A673 (cell line): Measurements from ENCODE around the gene DDI1.

ENCODE experiments used
- EZH2 ChIP-seq: fragments of 200-600 bp; sonication (generic); IDR thresholded peaks from 2 replicates; pipeline ENCODE4 v1.6.1; 2017; ENCODE audit warnings: borderline replicate concordance, low read depth, mild to moderate bottlenecking, mixed read lengths, antibody characterized with exemption, low read length; ENCODE audit not compliant: poor library complexity, severe bottlenecking
- TF ChIP-seq, protein P1 (sequence below): fragments of 300-800, 200-600 bp; sonication (generic); conservative IDR thresholded peaks from 2 replicates; pipeline ENCODE4 v1.5.1; 2017; ENCODE audit warnings: low read depth, mild to moderate bottlenecking, antibody characterized with exemption, low read length, moderate library complexity, mixed read lengths

DNA sequence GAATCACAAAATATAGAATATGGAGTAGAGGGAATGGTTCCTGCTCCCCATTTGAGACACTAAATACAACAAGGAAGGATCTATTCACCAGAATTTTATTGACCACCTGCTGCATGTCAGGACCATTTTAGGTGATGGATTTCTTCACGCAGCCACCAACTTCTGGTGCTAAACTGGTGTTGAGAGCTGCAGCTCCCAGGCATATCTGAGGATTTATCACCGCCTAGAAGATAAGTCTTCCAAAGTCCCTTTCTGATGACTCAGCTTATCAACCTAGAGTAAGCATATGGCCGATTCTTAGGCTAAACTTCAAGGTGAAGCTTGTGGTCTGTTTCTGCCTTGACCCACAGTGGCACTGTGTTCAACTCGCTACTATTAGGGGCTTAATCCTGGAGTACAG is 6.7 kb downstream of the DDI1 start:
- TF ChIP-seq, protein P1, sequence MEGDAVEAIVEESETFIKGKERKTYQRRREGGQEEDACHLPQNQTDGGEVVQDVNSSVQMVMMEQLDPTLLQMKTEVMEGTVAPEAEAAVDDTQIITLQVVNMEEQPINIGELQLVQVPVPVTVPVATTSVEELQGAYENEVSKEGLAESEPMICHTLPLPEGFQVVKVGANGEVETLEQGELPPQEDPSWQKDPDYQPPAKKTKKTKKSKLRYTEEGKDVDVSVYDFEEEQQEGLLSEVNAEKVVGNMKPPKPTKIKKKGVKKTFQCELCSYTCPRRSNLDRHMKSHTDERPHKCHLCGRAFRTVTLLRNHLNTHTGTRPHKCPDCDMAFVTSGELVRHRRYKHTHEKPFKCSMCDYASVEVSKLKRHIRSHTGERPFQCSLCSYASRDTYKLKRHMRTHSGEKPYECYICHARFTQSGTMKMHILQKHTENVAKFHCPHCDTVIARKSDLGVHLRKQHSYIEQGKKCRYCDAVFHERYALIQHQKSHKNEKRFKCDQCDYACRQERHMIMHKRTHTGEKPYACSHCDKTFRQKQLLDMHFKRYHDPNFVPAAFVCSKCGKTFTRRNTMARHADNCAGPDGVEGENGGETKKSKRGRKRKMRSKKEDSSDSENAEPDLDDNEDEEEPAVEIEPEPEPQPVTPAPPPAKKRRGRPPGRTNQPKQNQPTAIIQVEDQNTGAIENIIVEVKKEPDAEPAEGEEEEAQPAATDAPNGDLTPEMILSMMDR: no peak
- TF ChIP-seq EZH2: no peak
